ENCODE measurements around the gene AKAP13. TPM values are rescaled to one million over a fixed set of nuclear protein-coding genes. Genes with fewer than 3 reads are reported as not detected.

AKAP13 gene
- polyA plus RNA-seq, 3 donors: 42.2 to 83.3 (median 49.0) TPM

- H3K27ac ChIP-seq (ENCODE audit: low read depth, low read length): no peak overlapping the region
- WGBS, 3 donors: 85 to 86% (median 86%) methylated on average over 15 of the region's 15 CpGs
These were observed 381.8 kb downstream of the AKAP13 start for GRCh38 chr15:85762039-85762755.

GRCh38 chr15:85762756-85763127, 382.3 kb downstream of the AKAP13 start:
- no peak overlapping the region for H3K27ac ChIP-seq (ENCODE audit: low read depth, low read length)
- 86 to 92% (median 88%) methylated on average over 7 to 8 of the region's 8 CpGs for WGBS, 3 donors

DNA sequence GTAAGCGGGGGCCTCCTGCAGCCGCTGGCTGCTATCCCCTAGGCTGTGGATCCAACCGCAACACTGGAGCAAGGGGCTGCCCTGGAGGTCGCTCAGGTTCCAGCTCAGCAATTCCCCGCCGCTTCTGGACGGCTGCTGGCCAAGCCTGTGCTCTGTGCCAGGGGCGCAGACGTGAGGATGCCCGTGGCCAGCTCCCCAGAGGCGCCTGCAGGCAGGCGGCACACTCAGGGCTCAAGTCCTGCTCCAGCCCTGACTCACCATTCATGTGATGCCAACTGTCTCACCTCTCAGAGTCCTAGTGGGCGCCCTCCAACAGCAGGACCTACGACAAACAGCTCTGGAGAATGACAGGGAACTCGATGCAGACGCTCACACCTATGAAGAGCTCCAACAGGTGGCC, 382.8 kb downstream of the AKAP13 start:
- WGBS, 3 donors: 87 to 90% (median 88%) methylated on average over 16 of the region's 16 CpGs
- no peak overlapping the region for H3K27ac ChIP-seq (ENCODE audit: low read depth, low read length)

DNA sequence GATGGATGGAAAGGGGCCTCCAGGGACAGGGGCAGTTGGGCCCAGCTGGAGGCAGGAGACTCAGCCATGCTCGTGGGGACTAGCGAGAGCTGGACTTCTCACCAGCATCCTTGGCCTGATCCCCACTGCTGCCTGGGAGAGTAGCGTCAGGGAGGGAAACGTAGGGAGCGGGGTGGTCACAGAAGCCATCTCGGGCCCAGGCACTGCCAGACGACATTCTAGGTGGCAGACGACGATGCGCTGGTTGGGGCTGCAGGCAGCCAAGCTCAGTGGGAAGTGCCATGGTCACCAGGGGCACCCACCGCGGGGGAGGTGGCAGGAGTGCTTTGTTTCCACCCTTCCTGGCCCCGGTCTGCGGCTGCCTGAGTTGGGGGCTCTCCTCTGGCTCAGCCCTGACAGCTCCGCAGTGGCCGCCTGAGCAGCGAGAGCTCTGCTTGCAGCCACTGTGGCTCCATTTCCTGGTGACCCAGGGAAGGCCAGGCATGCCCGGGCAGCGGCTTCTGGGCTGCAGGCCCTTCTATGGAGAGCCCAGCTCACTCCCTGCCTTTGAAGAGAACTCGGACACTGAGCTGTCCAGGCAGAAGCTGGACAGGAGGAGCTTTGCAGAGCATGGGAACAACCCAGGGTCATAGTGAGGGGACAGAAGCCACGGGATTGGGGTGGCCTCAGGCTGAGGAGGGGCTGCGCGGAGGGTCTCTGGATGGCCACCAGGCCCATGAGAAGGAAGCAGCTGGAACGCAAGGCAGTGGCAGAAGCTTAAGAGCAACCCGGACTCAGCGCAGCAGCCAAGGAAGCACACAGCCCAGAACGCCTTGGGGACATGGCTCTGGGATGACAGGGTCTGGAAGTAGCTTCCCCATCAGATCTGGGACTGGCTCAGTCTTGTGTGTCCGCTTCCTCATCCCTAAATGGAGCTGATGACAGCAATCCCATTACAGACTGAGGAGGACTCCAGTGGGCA, 383.6 kb downstream of the AKAP13 start:
- no peak overlapping the region for H3K27ac ChIP-seq (ENCODE audit: low read depth, low read length)
- WGBS, 3 donors: 85 to 89% (median 89%) methylated on average over 28 of the region's 28 CpGs

- no peak overlapping the region for H3K27ac ChIP-seq (ENCODE audit: low read depth, low read length)
These were observed 384.4 kb downstream of the AKAP13 start for GRCh38 chr15:85764649-85765277.

GRCh38 chr15:85766001-85766831, 385.8 kb downstream of the AKAP13 start:
- WGBS, 3 donors: 76 to 89% (median 77%) methylated on average over 23 to 24 of the region's 24 CpGs
- H3K27ac ChIP-seq (ENCODE audit: low read depth, low read length): no peak overlapping the region

More at GRCh38 chr15:85764649-85765277, 384.4 kb downstream of the AKAP13 start:
- WGBS, 3 donors: 46 to 74% (median 61%) methylated on average over 3 of the region's 3 CpGs

- no peak overlapping the region for H3K27ac ChIP-seq (ENCODE audit: low read depth, low read length)
- 96 to 97% (median 97%) methylated on average over 26 of the region's 26 CpGs for WGBS, 3 donors
These were observed 387.6 kb downstream of the AKAP13 start for GRCh38 chr15:85767785-85768529.

DNA sequence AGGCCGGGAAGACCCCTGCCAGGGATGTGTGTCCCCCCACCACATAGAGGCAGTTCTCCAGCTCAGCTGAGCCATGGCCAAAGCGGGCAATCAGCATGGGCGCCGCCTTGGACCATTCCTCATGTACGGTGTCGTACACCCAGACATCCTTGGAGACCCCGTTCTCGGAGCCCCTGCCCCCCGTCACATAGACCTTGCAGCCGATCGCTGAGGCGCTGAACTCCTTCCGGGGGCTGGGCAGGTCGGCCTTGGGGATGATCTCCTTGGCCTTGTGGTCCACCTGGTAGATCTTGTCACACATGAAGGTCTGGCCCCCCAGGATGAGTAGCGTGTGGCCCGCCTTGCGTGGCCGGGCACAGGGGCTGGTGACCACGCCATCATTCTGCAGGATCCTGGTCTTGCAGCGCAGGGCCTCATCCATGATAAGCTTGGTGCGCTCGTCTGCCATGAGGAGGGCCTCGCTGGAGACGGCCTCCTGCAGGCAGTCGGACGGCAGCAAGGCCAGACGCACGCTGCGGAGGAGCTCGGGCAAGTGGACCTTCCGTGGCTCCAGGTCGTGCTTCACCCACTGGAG, 388.3 kb downstream of the AKAP13 start:
- WGBS, 3 donors: 97% methylated on average over 32 of the region's 32 CpGs
- H3K27ac ChIP-seq (ENCODE audit: low read depth, low read length): no peak overlapping the region

DNA sequence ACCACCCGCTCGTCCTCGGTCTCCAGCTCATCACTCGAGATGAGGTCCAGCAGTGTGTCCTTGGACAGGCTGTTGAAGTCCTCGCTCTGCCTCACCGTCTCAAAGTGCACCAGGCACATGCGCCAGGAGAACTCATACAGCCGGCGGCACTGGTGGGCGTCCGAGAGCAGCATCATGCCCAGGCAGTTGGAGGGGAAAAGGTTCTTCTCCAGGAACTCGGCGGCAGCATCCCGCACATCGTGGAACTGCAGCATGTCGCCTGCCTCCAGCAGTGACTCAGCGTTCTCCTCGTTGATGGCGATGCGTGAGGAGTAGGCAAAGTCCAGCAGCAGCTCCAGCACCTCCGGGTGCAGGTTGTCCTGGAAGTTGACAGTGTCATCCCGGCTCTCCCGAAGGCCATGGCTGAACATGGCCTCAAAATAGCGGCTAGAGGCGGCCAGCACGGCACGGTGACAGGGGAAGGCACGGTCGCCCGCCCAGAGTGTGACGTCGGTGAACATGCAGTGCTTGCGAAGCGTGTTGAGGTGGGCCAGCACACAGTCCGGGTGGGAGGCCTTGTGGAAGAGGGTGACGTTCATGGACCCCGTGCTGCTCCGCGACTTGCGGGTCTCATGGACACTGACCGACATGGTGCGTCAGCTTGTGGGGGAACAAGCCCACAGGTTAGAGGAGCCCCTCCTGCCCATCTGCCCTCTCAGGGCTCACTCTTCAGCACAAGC, 388.9 kb downstream of the AKAP13 start:
- WGBS, 3 donors: 96 to 98% (median 98%) methylated on average over 42 of the region's 42 CpGs
- H3K27ac ChIP-seq (ENCODE audit: low read depth, low read length): no peak overlapping the region

DNA sequence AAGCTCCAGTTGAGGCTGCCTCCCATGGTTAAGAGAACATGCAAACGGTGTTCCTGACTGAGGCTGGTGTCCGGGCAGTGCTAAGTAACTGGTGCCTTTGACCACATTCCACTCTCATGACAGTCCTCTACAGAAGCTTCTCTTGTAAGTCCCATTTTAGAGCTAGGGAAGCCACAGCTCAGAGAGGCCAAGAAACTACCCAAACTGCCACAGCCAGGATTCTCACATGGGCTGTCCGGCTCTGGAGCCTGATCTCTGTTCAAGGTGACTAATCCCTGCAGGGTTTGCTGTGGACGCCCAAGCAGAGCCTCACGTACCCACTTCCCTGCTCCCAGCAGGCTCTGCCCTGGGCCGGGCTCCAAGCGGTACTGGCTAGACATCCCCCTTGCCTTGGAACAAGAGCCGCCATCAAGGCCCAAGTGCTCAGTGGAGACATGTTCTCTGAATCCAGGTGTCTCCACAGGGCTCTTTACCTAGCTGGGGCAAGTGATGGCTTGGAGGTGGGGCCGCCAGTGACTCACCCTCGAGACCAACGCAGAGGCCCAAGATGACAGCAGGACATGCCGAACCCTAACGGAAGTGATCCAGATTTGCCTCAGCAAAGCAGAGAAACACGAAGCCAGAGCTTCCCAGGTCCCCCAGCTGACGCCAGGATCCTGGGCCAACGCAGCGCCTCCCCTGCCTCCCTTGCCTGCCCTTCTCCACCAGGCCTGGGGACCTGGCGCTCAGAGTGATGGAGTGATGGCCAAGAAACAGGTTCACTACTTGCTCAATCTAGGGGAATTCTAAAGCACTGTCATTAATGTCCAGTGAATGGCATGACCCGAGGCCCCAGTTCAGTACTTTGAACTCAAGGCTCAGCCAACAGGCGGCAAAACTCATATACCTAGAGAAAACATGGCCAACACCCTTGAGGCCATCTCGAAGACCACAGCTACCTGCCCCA, 390.0 kb downstream of the AKAP13 start:
- WGBS, 3 donors: 92 to 94% (median 93%) methylated on average over 21 of the region's 21 CpGs
- no peak overlapping the region for H3K27ac ChIP-seq (ENCODE audit: low read depth, low read length)

GRCh38 chr15:85771271-85771670, 390.9 kb downstream of the AKAP13 start:
- WGBS, 3 donors: 69 to 73% (median 70%) methylated on average over 5 of the region's 5 CpGs
- H3K27ac ChIP-seq (ENCODE audit: low read depth, low read length): no peak overlapping the region

GRCh38 chr15:85771781-85772445, 391.5 kb downstream of the AKAP13 start:
- WGBS, 3 donors: 45 to 74% (median 45%) methylated on average over 13 of the region's 13 CpGs
- no peak overlapping the region for H3K27ac ChIP-seq (ENCODE audit: low read depth, low read length)

DNA sequence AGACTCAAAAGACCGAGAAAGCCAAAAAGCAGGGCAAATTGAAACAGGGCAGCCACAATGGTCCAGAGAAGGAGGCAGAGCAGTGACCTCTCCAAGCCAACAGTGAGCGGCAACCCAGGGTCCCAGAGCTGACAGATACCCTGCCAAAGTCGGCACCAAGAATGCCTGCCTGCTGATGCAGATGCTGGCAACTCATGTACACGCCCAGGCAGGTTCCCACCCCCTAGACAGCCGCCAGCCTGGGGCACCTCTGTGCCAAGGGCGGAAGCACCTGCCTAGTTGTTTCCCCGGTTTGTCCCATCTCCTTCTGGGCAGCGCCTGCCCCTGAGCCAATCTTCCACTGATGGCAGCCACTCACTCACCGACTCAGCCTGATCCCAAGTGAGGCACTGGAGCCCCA, 392.3 kb downstream of the AKAP13 start:
- WGBS, 3 donors: 85 to 89% (median 88%) methylated on average over 9 of the region's 9 CpGs
- H3K27ac ChIP-seq (ENCODE audit: low read depth, low read length): no peak overlapping the region

DNA sequence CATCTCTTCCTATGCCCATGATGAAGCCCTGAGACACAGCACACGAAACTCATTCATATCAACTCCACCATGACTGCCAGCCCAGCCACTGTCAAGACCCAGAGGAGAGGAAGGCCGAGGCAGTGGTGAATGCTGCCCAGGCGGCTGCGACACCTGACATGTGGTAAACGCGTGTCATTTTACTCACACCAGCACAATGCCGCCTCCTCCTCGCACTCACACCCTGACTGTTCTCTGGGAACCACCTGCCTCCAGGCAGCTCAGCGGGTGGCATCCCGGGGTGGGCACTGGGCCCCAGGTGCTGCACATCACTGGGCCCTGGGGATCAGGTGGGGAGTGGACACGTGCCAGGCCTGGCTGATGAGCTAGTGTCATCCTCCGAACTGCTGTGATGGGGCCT, 392.8 kb downstream of the AKAP13 start:
- H3K27ac ChIP-seq (ENCODE audit: low read depth, low read length): no peak overlapping the region
- 89 to 93% (median 93%) methylated on average over 12 of the region's 12 CpGs for WGBS, 3 donors

DNA sequence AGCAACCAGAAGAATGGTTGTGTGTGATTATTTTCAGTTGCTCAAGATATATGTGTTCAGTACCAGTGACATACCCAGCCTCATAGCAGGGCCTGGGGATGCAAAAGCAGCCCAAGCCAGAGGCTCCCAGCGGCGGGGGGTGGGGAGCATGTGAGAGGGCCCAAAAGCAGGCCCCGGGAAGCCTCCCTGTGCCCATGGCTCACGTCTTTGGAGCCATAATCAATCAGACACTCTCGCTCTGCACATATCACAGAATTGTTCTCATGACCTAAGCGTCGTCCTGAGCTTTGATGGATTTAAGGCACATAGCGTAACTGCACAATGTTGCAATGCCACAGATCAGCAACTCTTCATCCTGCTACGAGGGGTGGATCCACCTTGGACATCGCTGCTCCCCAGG, 393.6 kb downstream of the AKAP13 start:
- no peak overlapping the region for H3K27ac ChIP-seq (ENCODE audit: low read depth, low read length)
- WGBS, 3 donors: 91 to 92% (median 91%) methylated on average over 10 of the region's 10 CpGs

Data from adipose tissue (tissue), 3 donors.